Esophagus muscularis mucosa (tissue), 4 donors: ENCODE results near the gene CENPX. TPM values are rescaled to one million over a fixed set of nuclear protein-coding genes. Genes with fewer than 3 reads are reported as not detected.

Experiments
- DNase-seq: peaks from one replicate; pipeline ENCODE4 v3.0.0-alpha.2; 2017; ENCODE audit errors: extremely low spot score
- H3K27ac ChIP-seq, 4 donors: fragments of 200-600 bp; sonication (generic); replicated peaks in 1 of 4; 1 replicate in 3 of 4; 2 replicates in 1 of 4; pipeline ENCODE4 v1.5.1; 2016 to 2019; ENCODE audit warnings: mild to moderate bottlenecking in 1 of 4
- H3K27me3 ChIP-seq, 4 donors: fragments of 200-600 bp; sonication (generic); one replicate each; pipeline versions ENCODE4 v1.5.1 to v1.6.0; 2016 to 2019
- H3K36me3 ChIP-seq, 4 donors: fragments of 200-600 bp; sonication (generic); one replicate each; pipeline ENCODE4 v1.5.1; 2016 to 2019
- H3K4me1 ChIP-seq, 4 donors: fragments of 200-600 bp; sonication (generic); one replicate each; pipeline ENCODE4 v1.5.1; 2016 to 2019
- H3K4me3 ChIP-seq, 4 donors: fragments of 200-600 bp; sonication (generic); 1 replicate in 2 of 4; 2 replicates in 2 of 4; pipeline ENCODE4 v1.5.1; 2016 to 2019; ENCODE audit warnings: mild to moderate bottlenecking in 4 of 4, moderate library complexity in 1 of 4
- H3K9me3 ChIP-seq, 4 donors: fragments of 200-600 bp; sonication (generic); 1 replicate in 3 of 4; 2 replicates in 1 of 4; pipeline ENCODE4 v1.5.1; 2016 to 2019
- EP300 ChIP-seq: sonication (generic); formaldehyde crosslinking; IDR thresholded peaks from one replicate; pipeline ENCODE4 v1.6.1; 2017; ENCODE audit warnings: antibody characterized with exemption
- POLR2A ChIP-seq: fragments of 450-650 bp; IDR thresholded peaks from one replicate; pipeline ENCODE4 v1.6.1; 2017; ENCODE audit warnings: antibody characterized with exemption, moderate library complexity, mild to moderate bottlenecking, low read depth
- POLR2AphosphoS5 ChIP-seq, 2 donors: sonication (generic); formaldehyde crosslinking; IDR thresholded peaks; one replicate each; pipeline ENCODE4 v1.6.1; 2017; ENCODE audit warnings: antibody characterized with exemption in 2 of 2
- WGBS: methylation state at CpG from one replicate; pipeline ENCODE4 v1.1.5; 2018; 5-methylcytosine and 5-hydroxymethylcytosine counted together
- intact Hi-C: fragments of 100-400 bp; cut with DNase I; formaldehyde crosslinking; loops from one replicate; pipeline ENCODE4 v1.15.1; 2023
- total RNA-seq, 4 donors: library from RNA; depleted of rRNA; stranded (reverse); fragments of >200 nt; gene quantifications; one replicate each; pipeline versions ENCODE4 v1.1.0 to v1.2.1, GENCODE V29; 2016
- TF ChIP-seq, protein P1 (sequence below), 3 experiments: fragments of 200-600 bp in 2 of 3; fragments of 450-650 bp in 1 of 3; sonication (generic) in 2 of 3; IDR thresholded peaks; one replicate each; pipeline ENCODE4 v1.5.1; 2017 to 2019; ENCODE audit warnings: antibody characterized with exemption in 3 of 3, mild to moderate bottlenecking in 2 of 3, moderate library complexity in 1 of 3

CENPX gene
- 100 to 1,000 TPM in 2 of 4 donors, 10 to 100 TPM in 2; 62.5 to 109 (median 95.5) TPM for total RNA-seq

DNA sequence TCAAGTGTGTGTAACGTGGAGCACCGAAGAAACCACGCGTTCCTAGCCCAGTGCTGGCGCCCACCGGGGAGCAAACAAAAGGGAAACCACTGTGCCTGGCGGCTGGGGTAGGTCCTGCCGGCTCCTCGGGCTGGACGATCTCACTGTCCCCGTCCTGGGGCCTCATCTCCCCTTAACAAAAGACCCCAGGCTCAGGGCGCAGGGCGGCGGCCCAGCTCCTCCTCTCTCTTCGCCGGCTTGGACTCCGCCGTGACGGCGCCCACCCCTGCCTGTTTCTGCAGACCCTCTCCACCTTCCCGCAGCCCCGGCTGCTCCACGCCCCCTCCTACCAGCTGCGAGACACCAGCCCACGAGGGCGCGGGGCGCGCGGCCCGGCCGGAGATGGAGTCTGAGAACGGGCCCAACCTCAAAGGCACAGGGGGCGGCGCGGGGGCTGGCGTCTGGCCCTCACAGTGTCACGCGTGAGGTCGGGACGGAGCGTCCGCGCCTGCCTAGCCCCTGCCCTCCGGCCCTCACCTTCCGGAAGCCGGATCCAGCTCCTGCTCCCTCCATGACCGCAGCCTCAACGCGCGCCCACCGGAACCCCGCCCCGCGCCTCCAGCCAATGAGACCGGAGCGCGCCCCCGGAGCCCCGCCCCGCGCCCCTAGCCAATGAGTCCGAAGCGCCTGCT is at the start of gene CENPX:
TSS of gene CENPX (minus strand) at position 569 of the 671 bp plus-strand sequence. CDS start at position 552, 17 bp downstream.
- intact Hi-C loops, result no loop called here
- Histone ChIP-seq H3K9me3 (no peaks in the 10 kb centered on the region), H3K36me3 (peaks cover 3 to 35% (median 21%) of the 10 kb centered on the region in 4 donors), H3K4me1 (peaks cover 26 to 50% (median 38%) of the 10 kb centered on the region in 4 donors), H3K27me3 (no peaks in the 10 kb centered on the region), H3K27ac (peak within 1 kb of the TSS; percentile 64 to 83 (median 75)), H3K4me3 (peak within 1 kb of the TSS; percentile 83 to 96 (median 86))
- no peak for DNase-seq
- WGBS, result 0% methylated on average over 20 of the region's 64 CpGs
- TF ChIP-seq, protein P1, sequence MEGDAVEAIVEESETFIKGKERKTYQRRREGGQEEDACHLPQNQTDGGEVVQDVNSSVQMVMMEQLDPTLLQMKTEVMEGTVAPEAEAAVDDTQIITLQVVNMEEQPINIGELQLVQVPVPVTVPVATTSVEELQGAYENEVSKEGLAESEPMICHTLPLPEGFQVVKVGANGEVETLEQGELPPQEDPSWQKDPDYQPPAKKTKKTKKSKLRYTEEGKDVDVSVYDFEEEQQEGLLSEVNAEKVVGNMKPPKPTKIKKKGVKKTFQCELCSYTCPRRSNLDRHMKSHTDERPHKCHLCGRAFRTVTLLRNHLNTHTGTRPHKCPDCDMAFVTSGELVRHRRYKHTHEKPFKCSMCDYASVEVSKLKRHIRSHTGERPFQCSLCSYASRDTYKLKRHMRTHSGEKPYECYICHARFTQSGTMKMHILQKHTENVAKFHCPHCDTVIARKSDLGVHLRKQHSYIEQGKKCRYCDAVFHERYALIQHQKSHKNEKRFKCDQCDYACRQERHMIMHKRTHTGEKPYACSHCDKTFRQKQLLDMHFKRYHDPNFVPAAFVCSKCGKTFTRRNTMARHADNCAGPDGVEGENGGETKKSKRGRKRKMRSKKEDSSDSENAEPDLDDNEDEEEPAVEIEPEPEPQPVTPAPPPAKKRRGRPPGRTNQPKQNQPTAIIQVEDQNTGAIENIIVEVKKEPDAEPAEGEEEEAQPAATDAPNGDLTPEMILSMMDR (IDR thresholded peaks at IDR 0.05), result no peak
- TF ChIP-seq POLR2AphosphoS5 (IDR thresholded peaks at IDR 0.05) (peak in 1 of 2 donors; percentile 85), EP300 (no peak), POLR2A (peak; percentile 17)

DNA sequence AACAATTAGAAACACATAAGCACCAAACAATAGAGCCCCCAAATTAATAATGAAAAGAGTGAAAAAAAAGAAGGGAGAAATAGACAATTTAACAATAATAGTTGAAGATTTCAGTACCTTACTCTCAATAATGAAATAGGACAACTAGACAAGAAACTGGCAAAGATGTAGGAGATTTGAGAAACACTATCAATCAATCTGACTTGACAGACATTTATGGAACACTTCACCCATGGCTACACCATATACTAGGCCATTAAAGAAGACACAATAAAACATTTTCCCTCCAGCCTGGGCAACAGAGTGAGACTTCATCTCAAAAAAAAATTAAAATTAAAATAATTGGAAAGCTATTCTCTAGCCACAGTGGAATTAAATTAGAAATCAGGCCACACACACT is 47.9 kb upstream of the CENPX start:
- Histone ChIP-seq H3K36me3 (no peaks in the 10 kb centered on the region), H3K4me1 (peaks cover 9 to 10% (median 9%) of the 10 kb centered on the region in 4 donors), H3K4me3 (no peak overlapping the region), H3K27me3 (no peaks in the 10 kb centered on the region), H3K27ac (no peak overlapping the region), H3K9me3 (no peaks in the 10 kb centered on the region)
- DNase-seq, result no peak
- intact Hi-C loops, result no loop called here
- TF ChIP-seq POLR2A (no peak), POLR2AphosphoS5 (IDR thresholded peaks at IDR 0.05) (no peak), EP300 (no peak)
- TF ChIP-seq, protein P1 (IDR thresholded peaks at IDR 0.05), result no peak

DNA sequence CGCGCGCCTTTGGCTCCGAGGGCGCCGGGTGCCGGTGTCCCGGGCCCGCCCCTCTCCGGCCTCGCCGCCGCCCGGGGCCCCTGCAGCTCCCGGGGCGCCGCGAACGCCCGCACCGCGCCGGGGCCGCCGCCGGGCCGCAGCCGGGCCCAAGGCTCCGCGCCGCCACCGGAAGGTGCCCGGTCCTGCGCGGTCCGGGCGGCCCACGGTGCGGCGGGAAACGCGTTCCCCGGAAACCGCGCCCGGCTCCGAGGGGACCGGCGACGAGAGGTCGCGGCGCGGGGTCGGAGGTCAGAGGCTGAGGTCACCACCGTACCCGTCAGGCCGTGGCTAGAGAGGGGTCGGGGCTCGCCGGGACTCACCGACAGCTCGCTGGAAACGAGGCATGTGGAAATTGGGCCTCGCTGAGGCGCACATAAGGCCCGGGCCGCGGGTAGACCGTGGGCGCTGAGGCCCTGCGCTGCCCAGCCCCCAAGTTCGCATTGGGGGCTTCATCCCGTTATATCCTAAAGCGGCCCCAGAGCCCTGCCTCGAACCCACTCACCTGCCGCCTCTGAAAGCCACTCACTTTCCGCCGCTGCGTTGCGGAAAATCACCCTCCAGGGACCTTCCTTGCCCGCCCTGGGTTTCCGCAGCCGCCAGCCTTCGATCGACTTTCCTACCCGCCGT is 43.1 kb upstream of the CENPX start, which contains the start of gene DUS1L:
TSS of gene DUS1L (minus strand) at position 167 of the 666 bp plus-strand sequence. CDS start 745 bp downstream, outside the sequence.
- Histone ChIP-seq H3K4me1 (peaks cover 25 to 33% (median 28%) of the 10 kb centered on the region in 4 donors), H3K4me3 (peak within 1 kb of the TSS; percentile 80 to 90 (median 86)), H3K9me3 (no peaks in the 10 kb centered on the region), H3K27me3 (no peaks in the 10 kb centered on the region), H3K36me3 (peaks cover 16 to 36% (median 34%) of the 10 kb centered on the region in 4 donors), H3K27ac (peak within 1 kb of the TSS; percentile 79 to 91 (median 88))
- no peak for DNase-seq
- intact Hi-C loops, result no loop called here
- WGBS, result 44% methylated on average over 22 of the region's 88 CpGs
- TF ChIP-seq POLR2AphosphoS5 (IDR thresholded peaks at IDR 0.05), result peak; percentile 65 to 81
- no peak for TF ChIP-seq EP300

DNA sequence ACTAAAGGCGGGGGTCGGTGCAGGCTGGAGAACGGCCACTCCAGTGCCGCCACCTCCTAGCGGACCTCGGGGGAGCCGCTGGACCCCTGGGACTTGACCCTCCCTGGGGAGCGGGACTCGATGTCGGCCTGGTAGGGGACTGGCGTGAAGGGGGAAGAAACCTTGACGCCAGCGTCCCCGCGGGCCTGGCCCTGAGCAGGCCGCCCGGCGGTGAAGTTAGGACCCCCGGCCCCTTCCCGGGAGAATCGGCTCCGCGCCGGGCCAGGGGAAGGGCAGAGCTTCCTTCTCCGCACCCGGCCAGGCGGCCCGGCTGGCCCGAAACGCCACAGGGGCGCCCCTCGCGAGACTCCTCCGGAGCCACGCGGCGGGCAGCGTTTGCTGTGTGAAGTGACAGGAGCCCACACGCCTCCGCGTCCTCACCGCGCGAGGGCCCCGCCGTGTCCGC is 42.5 kb upstream of the CENPX start:
- H3K4me1 ChIP-seq, result peaks cover 25 to 33% (median 28%) of the 10 kb centered on the region in 4 donors
- no peaks in the 10 kb centered on the region for H3K27me3 ChIP-seq
- 5% methylated on average over 8 of the region's 47 CpGs for WGBS
- TF ChIP-seq POLR2A (no peak), EP300 (no peak), POLR2AphosphoS5 (IDR thresholded peaks at IDR 0.05) (no peak)
- TF ChIP-seq, protein P1 (IDR thresholded peaks at IDR 0.05), result no peak
- peaks cover 16 to 42% (median 39%) of the 10 kb centered on the region in 4 donors for H3K36me3 ChIP-seq
- H3K9me3 ChIP-seq, result no peaks in the 10 kb centered on the region
- peak overlapping the region; percentile 80 to 90 (median 86) for H3K4me3 ChIP-seq
- intact Hi-C loops, result no loop called here
- peak overlapping the region; percentile 79 to 91 (median 88) for H3K27ac ChIP-seq
- DNase-seq, result no peak
